NCI-H446 (cell line): Measurements from ENCODE around the gene SCN3B.

Experiments used
- DNase-seq, 2 experiments: peaks; one replicate each; lab custom pipeline; 2025; lab: John Stamatoyannopoulos, UW

Gene SCN3B

GRCh38 chr11:123594921-123595320 is 59.5 kb downstream of the SCN3B start:
- DNase-seq: no peak

GRCh38 chr11:123594188-123594901 is 60.1 kb downstream of the SCN3B start:
- no peak for DNase-seq

DNA sequence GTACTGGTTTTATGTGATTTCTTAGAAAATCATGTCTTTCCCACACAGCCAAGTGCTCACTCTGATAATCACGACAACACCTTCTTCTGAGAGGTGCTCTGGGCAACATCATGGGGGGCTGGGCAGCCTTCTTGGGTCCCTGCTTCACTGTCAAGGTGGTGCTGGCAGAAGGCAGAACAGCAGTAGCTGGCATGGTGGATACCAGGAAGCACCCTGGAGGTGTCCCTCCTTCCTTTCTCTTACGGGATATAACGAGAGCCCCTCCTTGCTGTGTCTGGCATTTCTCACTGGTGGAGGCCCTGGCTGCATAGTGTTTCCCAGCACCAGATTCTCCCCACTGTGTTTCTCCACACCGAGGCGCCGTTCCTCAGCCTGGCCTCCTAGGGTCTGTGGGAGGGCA is 60.9 kb downstream of the SCN3B start:
- DNase-seq: no peak

DNA sequence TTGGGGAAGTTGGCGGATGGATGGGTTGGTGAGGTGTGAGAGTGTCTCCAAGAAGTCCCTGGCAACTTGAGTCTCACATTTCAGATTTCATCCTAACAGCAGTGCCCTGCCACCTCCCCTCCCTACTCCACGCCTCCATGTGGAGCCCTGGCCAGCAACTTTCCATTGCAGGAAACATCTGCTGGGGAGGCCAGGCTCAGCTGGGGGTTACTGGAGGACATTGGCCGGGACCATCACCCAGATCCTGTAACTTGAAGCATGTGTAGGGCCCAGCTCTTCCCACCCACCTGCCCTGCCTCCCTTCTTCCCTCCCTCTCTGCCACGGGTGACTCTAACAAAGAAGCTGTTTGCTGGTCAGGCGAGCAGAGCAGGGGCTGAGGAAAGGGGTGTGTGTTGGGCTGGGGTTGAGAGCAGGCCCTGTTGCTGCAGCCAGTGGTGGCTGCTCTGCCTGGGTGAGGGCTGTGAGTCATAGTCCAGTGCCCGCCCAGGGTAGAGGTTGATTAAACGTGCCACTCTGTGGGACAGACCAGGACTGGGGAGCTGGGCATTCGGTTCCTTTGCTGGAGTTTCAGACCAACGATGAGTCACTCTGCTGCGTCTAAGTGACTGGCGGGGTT is 64.0 kb downstream of the SCN3B start:
- no peak for DNase-seq

GRCh38 chr11:123588864-123589262 is 65.6 kb downstream of the SCN3B start:
- DNase-seq: no peak

DNA sequence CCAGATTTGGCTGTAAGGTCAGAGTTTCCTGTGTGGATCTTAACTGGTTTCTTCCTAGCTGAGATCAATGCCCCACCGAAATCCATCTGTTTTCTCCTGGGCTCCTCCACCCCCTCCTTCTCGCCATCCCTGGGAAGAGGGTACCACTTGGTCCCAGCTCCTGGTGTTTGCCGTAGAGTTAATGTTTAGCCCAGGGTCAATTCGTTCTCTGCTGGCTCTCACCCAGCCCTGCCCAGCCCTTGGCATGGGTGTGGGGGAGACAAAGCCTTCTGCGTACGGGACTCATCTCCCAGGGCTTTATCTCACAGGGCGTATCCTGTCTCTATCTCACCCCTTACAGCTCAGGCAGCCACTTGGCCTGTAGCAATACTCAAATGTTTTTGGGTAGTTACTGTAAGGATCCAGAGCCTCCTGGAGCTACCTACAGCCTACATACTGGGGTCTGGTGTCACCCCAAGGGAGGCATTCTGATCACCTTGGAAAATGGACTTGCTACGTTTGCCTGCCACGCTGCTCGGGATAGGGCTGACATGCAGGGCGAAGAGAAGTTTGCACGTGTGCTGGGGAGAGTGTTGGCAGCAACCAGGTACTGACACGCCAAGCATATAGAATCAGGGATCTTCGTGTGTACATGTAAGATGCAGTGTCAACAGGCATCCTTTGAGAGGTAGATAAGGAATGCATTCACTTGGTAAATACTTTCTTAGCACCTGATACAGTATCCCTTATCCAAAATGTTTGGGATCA is 66.1 kb downstream of the SCN3B start:
- DNase-seq: no peak

DNA sequence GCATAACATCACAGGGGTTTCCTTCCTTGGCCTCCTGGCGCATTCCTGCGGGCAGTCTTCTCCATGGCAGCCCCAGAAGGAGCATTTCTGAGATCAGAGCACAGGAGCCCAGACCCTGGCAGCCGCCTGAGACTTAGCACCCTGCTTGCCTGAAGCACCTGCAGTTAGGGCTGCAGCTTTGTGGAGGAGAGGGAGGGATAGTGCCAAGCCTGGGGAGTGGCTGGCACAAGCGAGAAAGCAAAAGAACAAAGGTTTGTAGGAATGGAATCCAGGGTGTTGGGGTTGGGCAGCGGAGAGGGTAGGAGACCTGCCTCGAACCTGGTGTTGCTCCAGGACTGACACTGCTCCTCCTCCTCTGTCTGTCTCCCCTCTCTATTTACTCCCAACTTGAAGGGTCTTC is 66.9 kb downstream of the SCN3B start:
- no peak for DNase-seq

DNA sequence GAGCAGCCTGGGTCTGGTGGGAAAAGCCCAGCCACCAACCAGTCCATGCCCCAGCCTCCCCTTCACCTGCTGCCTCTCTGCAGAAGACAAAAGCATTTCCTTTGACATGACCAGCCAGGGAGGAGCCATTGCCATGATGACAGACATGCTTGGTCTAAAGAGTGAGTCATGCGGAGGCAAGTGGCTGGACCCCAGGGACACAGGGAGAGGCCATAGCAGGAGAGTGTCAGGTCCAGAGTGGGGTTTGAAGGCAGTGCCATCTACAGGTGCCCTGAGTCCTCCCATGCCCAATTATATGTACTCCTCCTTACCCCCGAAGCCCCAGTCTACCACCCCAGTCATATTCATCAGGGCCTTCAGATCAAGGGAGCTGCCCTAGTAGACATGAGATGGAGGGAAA is 67.4 kb downstream of the SCN3B start:
- DNase-seq: no peak

DNA sequence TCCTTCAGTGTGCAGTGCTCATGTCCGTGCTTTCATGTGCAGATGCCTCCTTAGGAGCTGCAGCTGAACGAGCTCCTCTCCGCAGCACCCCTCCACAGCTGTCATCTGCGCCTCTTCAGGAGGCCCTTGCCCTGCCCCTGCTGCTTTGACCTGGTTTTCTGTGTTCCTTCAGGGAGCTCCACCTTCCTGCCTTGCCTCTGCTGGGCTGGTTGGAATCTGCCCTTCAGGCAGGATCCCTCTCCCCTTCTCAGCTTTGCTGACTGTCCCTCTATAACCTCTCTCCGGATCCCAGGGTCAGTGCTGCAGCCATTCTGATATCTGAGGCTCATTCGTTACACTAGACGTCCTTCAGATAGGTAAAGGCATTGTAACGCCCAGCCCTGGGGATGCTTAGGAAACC is 67.9 kb downstream of the SCN3B start:
- no peak for DNase-seq

GRCh38 chr11:123585706-123586105 is 68.7 kb downstream of the SCN3B start:
- DNase-seq: no peak

GRCh38 chr11:123585206-123585605 is 69.2 kb downstream of the SCN3B start:
- DNase-seq: no peak

DNA sequence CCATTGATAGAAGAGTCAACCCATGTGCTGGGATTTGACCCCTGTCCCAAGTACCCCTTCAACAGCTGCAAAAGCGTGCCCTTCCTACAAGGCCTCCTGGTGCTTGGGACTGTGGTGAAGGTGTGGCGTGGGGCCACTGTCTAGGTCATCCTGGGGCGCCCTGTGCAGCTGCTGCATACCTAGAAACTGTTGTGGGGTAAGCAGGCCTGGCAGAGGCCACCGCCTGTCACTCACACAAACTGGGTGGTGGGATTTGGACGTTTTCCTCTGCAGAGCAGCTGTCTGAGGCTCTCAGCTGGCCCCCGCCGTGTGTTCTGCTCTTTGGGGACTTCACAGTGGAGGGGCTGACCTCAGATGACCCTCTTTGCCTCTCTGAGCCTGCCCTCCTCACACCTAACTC is 69.7 kb downstream of the SCN3B start:
- DNase-seq: no peak

DNA sequence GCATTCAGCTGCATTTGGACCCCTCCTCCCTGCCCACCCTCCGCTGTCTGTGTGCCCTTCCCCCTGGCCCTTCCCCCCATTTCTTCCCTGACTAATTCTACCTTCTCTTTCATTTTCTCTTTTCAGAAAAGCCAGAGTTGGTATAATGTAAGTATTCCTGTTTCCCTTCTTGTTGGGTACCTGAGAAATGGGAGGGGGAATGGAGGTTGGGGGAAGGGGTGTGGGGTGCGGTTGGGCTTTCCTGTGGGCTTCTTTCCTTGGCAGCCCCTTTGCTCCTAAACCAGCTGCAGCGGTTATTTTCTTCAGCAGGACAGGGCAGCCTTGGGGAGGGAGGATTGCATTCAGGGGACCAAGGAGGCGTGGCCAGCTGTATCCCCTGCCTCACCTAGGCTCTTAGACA is 70.2 kb downstream of the SCN3B start:
- no peak for DNase-seq

DNA sequence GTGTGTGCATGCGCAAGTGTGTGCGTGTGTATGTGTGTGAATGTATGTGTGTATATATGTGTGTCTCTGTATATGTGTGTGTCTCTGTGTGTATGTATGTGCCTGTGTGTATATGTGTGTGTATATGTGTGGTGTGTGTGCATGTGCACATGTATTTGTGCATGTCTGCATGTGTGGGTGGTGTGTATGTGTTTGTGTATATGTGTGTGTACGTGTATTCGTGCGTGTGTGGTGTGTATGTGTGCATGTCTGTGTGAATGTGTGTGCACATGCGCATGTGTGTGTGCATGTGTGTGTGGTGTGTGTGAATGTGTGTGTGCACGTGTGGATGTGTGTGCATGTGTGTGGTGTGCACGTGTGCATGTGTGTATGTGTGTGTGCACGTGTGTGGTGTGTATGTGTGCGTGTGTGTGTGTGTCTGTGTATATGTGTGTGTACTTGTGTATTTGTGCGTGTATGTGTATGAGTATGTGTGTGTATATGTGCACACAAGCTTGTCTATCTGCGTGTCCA is 71.4 kb downstream of the SCN3B start:
- no peak for DNase-seq

- DNase-seq: no peak
Measured at GRCh38 chr11:123581651-123582399, 72.6 kb downstream of the SCN3B start.

GRCh38 chr11:123580557-123581275 is 73.7 kb downstream of the SCN3B start:
- DNase-seq: no peak

DNA sequence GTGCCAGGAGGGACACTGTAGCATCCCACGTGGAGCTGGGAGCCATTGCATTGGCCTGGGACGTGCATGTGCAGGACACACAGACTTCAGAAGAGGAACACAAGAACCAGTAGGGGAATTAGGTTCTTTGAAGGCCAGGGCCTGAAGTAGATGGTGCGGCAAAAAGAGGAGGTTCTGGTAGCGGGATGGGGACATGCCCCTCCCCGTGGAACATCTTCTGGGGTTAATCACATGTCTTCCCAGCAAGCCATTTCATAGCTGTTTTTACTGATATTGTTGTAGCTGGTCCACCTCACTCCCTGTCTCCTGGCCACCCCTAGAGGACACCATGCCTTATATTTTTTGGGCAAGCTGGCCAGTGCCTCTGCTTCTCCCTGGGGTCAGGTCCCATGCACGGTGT is 74.3 kb downstream of the SCN3B start:
- DNase-seq: no peak

DNA sequence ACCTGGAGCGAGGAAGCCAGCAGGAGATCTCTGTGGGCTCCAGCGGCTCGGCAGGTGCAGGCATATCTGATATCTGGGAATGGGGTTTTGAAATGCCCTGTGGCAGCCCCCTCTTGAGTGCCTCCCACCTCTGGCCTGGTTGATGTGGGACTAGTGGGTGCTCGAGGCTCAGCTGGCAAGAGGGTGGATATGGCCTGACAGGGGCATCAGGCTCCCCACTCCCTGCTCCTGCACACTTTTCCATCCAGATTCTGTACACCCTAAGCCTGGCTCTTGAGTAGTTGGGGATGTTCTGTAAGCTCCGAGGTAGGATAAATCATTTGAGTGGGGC is 75.0 kb downstream of the SCN3B start:
- no peak for DNase-seq
